HuH-7.5 (cell line): Measurements from ENCODE around the gene SNRPA1.

Source experiments
- DNase-seq: peaks from one replicate; pipeline ENCODE4 v3.0.0; 2011; ENCODE audit warnings: low spot score

SNRPA1 gene

GRCh38 chr15:101258238-101259144 lies 36.6 kb downstream of the SNRPA1 start:
- DNase-seq = peak; percentile 61

GRCh38 chr15:101256757-101257156 lies 38.3 kb downstream of the SNRPA1 start:
- no peak for DNase-seq

GRCh38 chr15:101255615-101256241 lies 39.3 kb downstream of the SNRPA1 start:
- DNase-seq = no peak

- DNase-seq = no peak
These were observed 40.0 kb downstream of the SNRPA1 start for GRCh38 chr15:101255051-101255395.

GRCh38 chr15:101254157-101255050 lies 40.6 kb downstream of the SNRPA1 start:
- DNase-seq = no peak

GRCh38 chr15:101252836-101253235 lies 42.2 kb downstream of the SNRPA1 start:
- DNase-seq = no peak

GRCh38 chr15:101251830-101252820 lies 42.9 kb downstream of the SNRPA1 start, which contains the start of gene CHSY1:
Gene CHSY1 (minus strand): TSS chr15:101252048. CDS start chr15:101251456, 592 bp downstream.
- peak; percentile 89 for DNase-seq

GRCh38 chr15:101250873-101251829 lies 43.9 kb downstream of the SNRPA1 start:
- DNase-seq = peak; percentile 67

GRCh38 chr15:101250341-101250831 lies 44.7 kb downstream of the SNRPA1 start:
- no peak for DNase-seq

GRCh38 chr15:101248274-101248673 lies 46.8 kb downstream of the SNRPA1 start:
- no peak for DNase-seq

- DNase-seq = no peak
These were observed 48.0 kb downstream of the SNRPA1 start for GRCh38 chr15:101246824-101247745.

- no peak for DNase-seq
These were observed 48.7 kb downstream of the SNRPA1 start for GRCh38 chr15:101246391-101246790.

- DNase-seq = no peak
These were observed 50.0 kb downstream of the SNRPA1 start for GRCh38 chr15:101244889-101245668.

- DNase-seq = no peak
These were observed 50.8 kb downstream of the SNRPA1 start for GRCh38 chr15:101244036-101244781.

GRCh38 chr15:101243420-101243819 lies 51.6 kb downstream of the SNRPA1 start:
- DNase-seq = no peak

- DNase-seq = no peak
These were observed 52.1 kb downstream of the SNRPA1 start for GRCh38 chr15:101242999-101243336.
